Activated naive CD4-positive, alpha-beta T cell treated with anti-CD3 and anti-CD28 coated beads, Interleukin-2, amount 50 U/mL, for 24 hours (primary cell): Measurements from ENCODE around the gene DESI2.

Source experiments
- H3K27ac Mint-ChIP-seq: one replicate; pipeline ENCODE4 v1.8.0; 2021; ENCODE audit warnings: mild to moderate bottlenecking, mixed read lengths
- H3K27me3 Mint-ChIP-seq: one replicate; pipeline ENCODE4 v1.8.0; 2021; ENCODE audit warnings: mixed read lengths
- H3K36me3 Mint-ChIP-seq: one replicate; pipeline ENCODE4 v1.8.0; 2021; ENCODE audit warnings: mixed read lengths
- H3K4me1 Mint-ChIP-seq: one replicate; pipeline ENCODE4 v1.8.0; 2021; ENCODE audit warnings: mixed read lengths
- H3K4me3 Mint-ChIP-seq: one replicate; pipeline ENCODE4 v1.8.0; 2021; ENCODE audit warnings: mild to moderate bottlenecking, mixed read lengths
- H3K9me3 Mint-ChIP-seq: one replicate; pipeline ENCODE4 v1.8.0; 2021; ENCODE audit warnings: mixed read lengths

Gene DESI2

DNA sequence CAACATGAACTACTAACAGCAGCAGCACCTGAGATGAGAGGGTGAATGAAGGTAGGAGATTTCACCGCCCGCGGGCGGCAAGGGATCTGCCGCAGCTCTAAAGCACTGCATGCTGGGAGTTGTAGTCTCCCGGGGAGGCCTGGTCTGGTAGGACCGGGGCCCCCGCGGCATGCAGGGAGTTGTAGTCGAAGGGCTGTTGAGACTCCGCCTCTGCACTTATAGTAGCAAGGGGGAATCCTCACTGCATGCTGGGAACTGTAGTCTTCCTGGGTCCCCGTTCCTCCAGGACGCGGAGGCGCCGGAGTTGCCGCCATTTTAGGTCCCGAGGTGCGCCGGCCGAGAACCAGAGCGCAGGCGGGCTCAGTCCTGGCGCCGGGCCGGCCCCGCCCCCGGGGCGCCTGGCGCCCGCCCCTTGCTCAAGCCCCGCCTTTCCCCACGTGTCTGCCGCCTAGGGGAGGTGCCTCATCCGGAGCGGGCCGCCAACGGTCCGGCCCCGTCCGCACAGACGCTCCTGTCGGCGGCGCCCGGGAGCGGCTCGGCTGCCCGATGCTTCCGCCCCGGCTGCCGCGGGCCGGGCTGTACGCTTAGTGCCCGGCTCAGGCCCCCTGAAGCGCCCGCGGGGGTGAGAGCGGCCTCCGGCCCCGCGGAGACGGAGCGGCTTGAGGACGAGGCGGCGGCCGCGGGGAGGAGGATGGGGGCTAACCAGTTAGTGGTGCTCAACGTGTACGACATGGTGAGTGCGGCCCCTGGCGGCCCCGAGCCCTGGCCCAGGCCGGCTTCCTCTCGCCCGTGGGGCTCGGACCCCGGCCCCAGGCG lies at the start of gene DESI2:
TSS of gene DESI2 (plus strand) at position 504 of the 816 bp plus-strand sequence. CDS start at position 692, 188 bp downstream.
- H3K4me1 Mint-ChIP-seq: peaks cover 23% of the 10 kb centered on the region
- H3K27ac Mint-ChIP-seq: peak within 1 kb of the TSS; percentile 91
- peaks cover 8% of the 10 kb centered on the region for H3K36me3 Mint-ChIP-seq
- H3K4me3 Mint-ChIP-seq: peak within 1 kb of the TSS; percentile 89
- H3K27me3 Mint-ChIP-seq: no peaks in the 10 kb centered on the region
- no peaks in the 10 kb centered on the region for H3K9me3 Mint-ChIP-seq

DNA sequence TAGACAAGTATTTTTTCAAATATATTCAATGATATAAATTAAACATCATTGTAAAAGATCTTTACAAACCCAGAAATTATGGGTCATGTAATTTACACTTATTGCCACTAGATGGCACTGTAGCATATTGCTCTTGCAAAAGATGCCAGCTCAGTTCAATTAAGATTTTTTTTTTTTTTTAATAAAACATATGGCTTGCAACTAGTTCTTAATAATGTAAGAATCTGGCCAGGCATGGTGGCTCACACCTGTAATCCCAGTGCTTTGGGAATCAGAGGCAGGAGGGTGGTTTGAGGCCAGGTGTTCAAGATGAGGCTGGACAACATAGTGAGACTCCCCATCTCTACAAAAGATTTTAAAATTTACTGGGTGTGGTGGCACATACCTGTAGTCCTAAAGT lies 49.4 kb upstream of the DESI2 start:
- no peak overlapping the region for H3K4me3 Mint-ChIP-seq
- H3K36me3 Mint-ChIP-seq: no peaks in the 10 kb centered on the region
- H3K4me1 Mint-ChIP-seq: peaks cover 14% of the 10 kb centered on the region
- H3K27ac Mint-ChIP-seq: no peak overlapping the region
- H3K27me3 Mint-ChIP-seq: no peaks in the 10 kb centered on the region
- H3K9me3 Mint-ChIP-seq: no peaks in the 10 kb centered on the region

- no peaks in the 10 kb centered on the region for H3K4me1 Mint-ChIP-seq
- H3K27me3 Mint-ChIP-seq: no peaks in the 10 kb centered on the region
- no peaks in the 10 kb centered on the region for H3K36me3 Mint-ChIP-seq
- H3K4me3 Mint-ChIP-seq: no peak overlapping the region
- no peak overlapping the region for H3K27ac Mint-ChIP-seq
- H3K9me3 Mint-ChIP-seq: no peaks in the 10 kb centered on the region
These were observed 47.0 kb upstream of the DESI2 start for GRCh38 chr1:244605835-244606370.

GRCh38 chr1:244614113-244614836 lies 38.7 kb upstream of the DESI2 start:
- Mint-ChIP-seq H3K36me3 (no peaks in the 10 kb centered on the region), H3K27me3 (no peaks in the 10 kb centered on the region), H3K9me3 (no peaks in the 10 kb centered on the region), H3K4me3 (no peak overlapping the region), H3K27ac (no peak overlapping the region), H3K4me1 (no peaks in the 10 kb centered on the region)

GRCh38 chr1:244614879-244615278 lies 38.0 kb upstream of the DESI2 start:
- H3K4me1 Mint-ChIP-seq: no peaks in the 10 kb centered on the region
- no peaks in the 10 kb centered on the region for H3K27me3 Mint-ChIP-seq
- H3K27ac Mint-ChIP-seq: no peak overlapping the region
- no peak overlapping the region for H3K4me3 Mint-ChIP-seq
- no peaks in the 10 kb centered on the region for H3K9me3 Mint-ChIP-seq
- no peaks in the 10 kb centered on the region for H3K36me3 Mint-ChIP-seq

DNA sequence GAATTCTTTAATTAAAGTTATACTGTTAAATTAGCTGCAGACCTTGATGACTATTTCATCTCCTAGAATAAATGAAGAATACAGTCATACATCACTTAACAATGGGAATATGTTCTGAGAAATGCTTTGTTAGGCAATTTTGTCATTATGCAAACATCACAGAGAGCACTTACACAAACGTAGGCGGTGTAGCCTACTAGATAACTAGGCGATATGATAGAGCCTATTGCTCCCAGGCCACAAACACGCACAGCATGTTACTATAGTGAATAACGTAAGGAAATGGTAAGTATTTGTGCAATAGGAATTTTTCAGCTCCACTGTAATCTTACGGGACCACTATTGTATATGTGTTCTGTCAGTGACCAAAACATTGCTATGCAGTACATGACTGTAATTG lies 37.6 kb upstream of the DESI2 start:
- no peak overlapping the region for H3K27ac Mint-ChIP-seq
- H3K4me3 Mint-ChIP-seq: no peak overlapping the region
- H3K27me3 Mint-ChIP-seq: no peaks in the 10 kb centered on the region
- H3K9me3 Mint-ChIP-seq: no peaks in the 10 kb centered on the region
- H3K36me3 Mint-ChIP-seq: no peaks in the 10 kb centered on the region
- H3K4me1 Mint-ChIP-seq: no peaks in the 10 kb centered on the region

DNA sequence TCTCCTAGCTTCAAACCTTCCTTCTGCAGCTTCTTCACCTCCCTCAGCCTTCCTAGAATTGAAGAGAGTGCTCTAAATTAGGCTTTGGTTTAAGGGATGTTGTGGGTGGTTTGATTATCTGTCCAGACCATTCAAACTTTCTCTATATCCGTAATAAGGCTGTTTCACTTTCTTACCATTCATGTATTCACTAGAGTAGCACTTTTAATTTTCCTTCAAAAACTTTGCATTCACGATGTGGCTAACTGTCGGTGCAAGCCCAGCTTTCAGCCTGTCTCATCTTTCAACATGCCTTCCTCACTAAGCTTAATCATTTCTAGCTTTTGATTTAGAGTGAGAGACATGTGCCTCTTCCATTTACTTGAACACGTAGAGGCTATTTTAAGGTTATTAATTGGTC lies 26.2 kb upstream of the DESI2 start:
- no peak overlapping the region for H3K4me3 Mint-ChIP-seq
- no peaks in the 10 kb centered on the region for H3K9me3 Mint-ChIP-seq
- no peaks in the 10 kb centered on the region for H3K4me1 Mint-ChIP-seq
- H3K27ac Mint-ChIP-seq: no peak overlapping the region
- no peaks in the 10 kb centered on the region for H3K27me3 Mint-ChIP-seq
- no peaks in the 10 kb centered on the region for H3K36me3 Mint-ChIP-seq

GRCh38 chr1:244628789-244629188 lies 24.1 kb upstream of the DESI2 start:
- Mint-ChIP-seq H3K9me3 (no peaks in the 10 kb centered on the region), H3K36me3 (no peaks in the 10 kb centered on the region), H3K27ac (no peak overlapping the region), H3K4me1 (no peaks in the 10 kb centered on the region), H3K4me3 (no peak overlapping the region), H3K27me3 (no peaks in the 10 kb centered on the region)

DNA sequence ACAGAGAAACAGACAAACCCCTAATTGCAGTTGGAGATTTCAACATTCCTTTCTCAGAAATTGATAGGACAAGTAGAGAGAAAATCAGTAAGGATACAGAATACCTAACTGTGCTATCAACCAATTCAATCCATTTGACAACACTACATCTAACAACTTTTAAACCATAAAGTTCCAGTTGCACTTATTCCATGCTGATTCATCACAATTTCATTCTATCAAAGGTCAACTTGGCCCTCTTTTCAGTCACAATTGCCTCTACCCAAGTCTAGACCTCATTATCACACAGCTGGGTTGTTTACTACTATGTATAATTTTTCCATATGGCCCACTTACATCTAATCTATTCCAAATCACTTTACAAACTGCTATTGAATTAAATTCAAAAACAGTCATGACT lies 19.8 kb upstream of the DESI2 start:
- H3K36me3 Mint-ChIP-seq: no peaks in the 10 kb centered on the region

DNA sequence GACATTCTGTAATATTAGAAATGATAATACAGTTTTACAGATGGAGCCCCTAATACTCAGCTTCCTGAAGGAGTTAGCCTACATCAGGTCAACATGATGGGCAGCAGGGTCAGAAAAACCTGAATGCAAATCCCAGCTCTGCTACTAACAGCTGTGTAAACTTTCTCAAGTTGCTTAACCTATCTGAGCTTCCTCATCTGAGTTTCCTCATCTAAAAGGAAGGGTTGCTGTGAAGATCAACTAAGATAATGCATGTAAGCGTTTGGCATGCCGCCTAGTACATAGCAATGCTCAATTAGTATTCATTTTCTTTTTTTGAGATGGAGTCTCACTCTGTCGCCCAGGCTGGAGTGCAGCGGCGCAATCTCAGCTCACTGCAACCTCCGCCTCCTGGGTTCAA lies 18.4 kb upstream of the DESI2 start:
- Mint-ChIP-seq H3K4me3 (no peak overlapping the region), H3K27me3 (no peaks in the 10 kb centered on the region), H3K4me1 (no peaks in the 10 kb centered on the region), H3K27ac (no peak overlapping the region), H3K36me3 (no peaks in the 10 kb centered on the region), H3K9me3 (no peaks in the 10 kb centered on the region)

More for the DNA sequence above, 19.8 kb upstream of the DESI2 start:
- Mint-ChIP-seq H3K4me3 (no peak overlapping the region), H3K27me3 (no peaks in the 10 kb centered on the region), H3K9me3 (no peaks in the 10 kb centered on the region), H3K27ac (no peak overlapping the region), H3K4me1 (no peaks in the 10 kb centered on the region)

- no peak overlapping the region for H3K4me3 Mint-ChIP-seq
- no peaks in the 10 kb centered on the region for H3K36me3 Mint-ChIP-seq
- no peaks in the 10 kb centered on the region for H3K4me1 Mint-ChIP-seq
- no peaks in the 10 kb centered on the region for H3K27me3 Mint-ChIP-seq
- H3K9me3 Mint-ChIP-seq: no peaks in the 10 kb centered on the region
- no peak overlapping the region for H3K27ac Mint-ChIP-seq
These were observed 16.3 kb upstream of the DESI2 start for GRCh38 chr1:244636488-244637259.

DNA sequence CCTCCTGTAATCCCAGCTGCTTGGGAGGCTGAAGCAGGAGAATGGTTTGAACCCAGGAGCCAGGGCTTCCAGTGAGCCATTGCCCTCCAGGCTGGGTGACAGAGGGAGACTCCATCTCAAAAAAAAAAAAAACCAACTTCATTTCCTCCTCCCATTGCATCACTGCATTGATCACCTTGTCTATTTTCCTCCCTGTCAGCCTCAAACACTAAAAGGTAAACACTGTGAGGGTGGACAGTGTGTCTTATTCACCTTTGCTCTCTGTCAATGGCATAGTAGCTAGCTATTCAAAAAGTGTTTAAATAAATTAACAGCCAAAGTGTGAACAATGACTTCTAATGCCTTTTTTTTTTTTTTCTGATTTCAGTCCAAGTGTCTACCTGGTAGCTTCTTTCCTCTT lies 13.4 kb upstream of the DESI2 start:
- Mint-ChIP-seq H3K4me3 (no peak overlapping the region), H3K36me3 (no peaks in the 10 kb centered on the region), H3K9me3 (no peaks in the 10 kb centered on the region), H3K27me3 (peaks cover 2% of the 10 kb centered on the region), H3K27ac (no peak overlapping the region), H3K4me1 (no peaks in the 10 kb centered on the region)

DNA sequence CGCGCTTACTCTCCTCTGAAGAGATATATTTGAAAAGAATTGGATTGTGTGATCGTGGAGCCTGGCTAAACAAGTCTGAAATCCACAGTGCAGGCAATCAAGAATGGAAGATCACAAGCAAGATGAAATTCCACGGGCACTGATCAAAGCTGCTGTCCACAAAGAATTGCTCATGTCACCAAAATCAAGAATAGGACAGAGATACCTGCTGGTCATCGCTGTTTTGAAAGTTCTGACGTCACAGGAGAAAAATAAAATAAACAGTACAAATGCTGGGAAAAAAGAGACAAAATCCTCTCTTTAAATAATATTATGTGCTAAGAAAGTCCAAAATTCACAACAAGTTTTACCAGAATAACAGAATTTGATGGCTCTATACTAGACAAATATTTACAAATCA lies 12.0 kb upstream of the DESI2 start:
- Mint-ChIP-seq H3K27me3 (peaks cover 2% of the 10 kb centered on the region), H3K4me1 (no peaks in the 10 kb centered on the region), H3K4me3 (no peak overlapping the region), H3K9me3 (no peaks in the 10 kb centered on the region), H3K27ac (no peak overlapping the region), H3K36me3 (no peaks in the 10 kb centered on the region)

GRCh38 chr1:244642526-244642925 lies 10.4 kb upstream of the DESI2 start:
- Mint-ChIP-seq H3K4me1 (no peaks in the 10 kb centered on the region), H3K36me3 (no peaks in the 10 kb centered on the region), H3K9me3 (no peaks in the 10 kb centered on the region), H3K4me3 (no peak overlapping the region), H3K27ac (no peak overlapping the region), H3K27me3 (peaks cover 2% of the 10 kb centered on the region)

DNA sequence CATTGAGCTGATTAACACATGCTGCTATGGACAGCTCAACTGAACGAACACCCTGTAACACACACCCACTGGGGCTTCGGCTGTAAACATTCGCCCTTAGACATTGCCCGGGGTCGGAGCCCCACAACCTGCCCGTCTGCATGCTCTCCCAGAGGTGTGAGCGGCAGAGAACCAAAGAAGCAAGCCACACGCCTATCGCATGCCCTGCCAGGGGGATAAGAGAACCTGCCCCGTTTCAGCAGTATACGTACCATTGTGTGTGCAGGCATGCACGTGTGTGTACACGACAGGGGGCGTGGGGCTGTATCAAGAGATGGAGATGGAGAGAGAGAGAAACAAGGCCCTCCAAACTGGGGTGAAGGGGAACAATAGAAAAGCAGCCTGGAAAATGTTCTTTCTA lies 9.9 kb upstream of the DESI2 start:
- Mint-ChIP-seq H3K9me3 (no peaks in the 10 kb centered on the region), H3K27me3 (peaks cover 2% of the 10 kb centered on the region), H3K4me1 (no peaks in the 10 kb centered on the region), H3K4me3 (no peak overlapping the region), H3K36me3 (no peaks in the 10 kb centered on the region), H3K27ac (no peak overlapping the region)
